Measurements from ENCODE around the gene SNAPC2.
"Not testable (repeated sequence)": the region's sequence is repeated elsewhere in the genome, so short reads cannot be mapped to it uniquely, and the experiment has no call there.

The SNAPC2 gene

GRCh38 chr19:7944177-7944761, 24.1 kb downstream of the SNAPC2 start:
- peak; percentile 71 for TF ChIP-seq CTCF (IDR thresholded peaks at IDR 0.05; ENCODE audit: borderline replicate concordance, insufficient read depth, low read depth, low read length)
- peak overlapping the region; percentile 72 for H3K4me3 ChIP-seq (ENCODE audit: low read depth, low read length)

GRCh38 chr19:7947939-7948338, 27.8 kb downstream of the SNAPC2 start:
- H3K4me3 ChIP-seq (ENCODE audit: low read depth, low read length): no peak overlapping the region
- no peak for TF ChIP-seq CTCF (IDR thresholded peaks at IDR 0.05; ENCODE audit: borderline replicate concordance, insufficient read depth, low read depth, low read length)

- no peak overlapping the region for H3K4me3 ChIP-seq (ENCODE audit: low read depth, low read length)
- TF ChIP-seq CTCF (IDR thresholded peaks at IDR 0.05; ENCODE audit: borderline replicate concordance, insufficient read depth, low read depth, low read length): no peak
Measured at GRCh38 chr19:7953060-7953459, 32.9 kb downstream of the SNAPC2 start.

GRCh38 chr19:7953576-7953975, 33.4 kb downstream of the SNAPC2 start:
- no peak overlapping the region for H3K4me3 ChIP-seq (ENCODE audit: low read depth, low read length)
- no peak for TF ChIP-seq CTCF (IDR thresholded peaks at IDR 0.05; ENCODE audit: borderline replicate concordance, insufficient read depth, low read depth, low read length)

- H3K4me3 ChIP-seq (ENCODE audit: low read depth, low read length): no peak overlapping the region
- no peak for TF ChIP-seq CTCF (IDR thresholded peaks at IDR 0.05; ENCODE audit: borderline replicate concordance, insufficient read depth, low read depth, low read length)
Measured at GRCh38 chr19:7955696-7956095, 35.6 kb downstream of the SNAPC2 start.

- no peak overlapping the region for H3K4me3 ChIP-seq (ENCODE audit: low read depth, low read length)
- no peak for TF ChIP-seq CTCF (IDR thresholded peaks at IDR 0.05; ENCODE audit: borderline replicate concordance, insufficient read depth, low read depth, low read length)
Measured at GRCh38 chr19:7959211-7959610, 39.1 kb downstream of the SNAPC2 start.

GRCh38 chr19:7961082-7961481, 40.9 kb downstream of the SNAPC2 start:
- not testable (repeated sequence) for H3K4me3 ChIP-seq (ENCODE audit: low read depth, low read length)

All from GM12875 (cell line).